K562 (cell line): ENCODE data around the gene WDR88. TPM values are rescaled to one million over a fixed set of nuclear protein-coding genes. Genes with fewer than 3 reads are reported as not detected.
A peak's percentile ranks its signal among the peaks of the same experiment; 100 is the strongest.

ENCODE experiments used
- ADNP ChIP-seq: fragments of 200-800 bp; sonication (Bioruptor generic); IDR thresholded peaks from 2 replicates; pipeline ENCODE4 v1.6.1; 2016; ENCODE audit warnings: missing genetic modification characterization, missing compliant biosample characterization
- ATF7 ChIP-seq: fragments of 450-650 bp; IDR thresholded peaks from 2 replicates; pipeline ENCODE4 v1.7.1; 2014; ENCODE audit warnings: mild to moderate bottlenecking, moderate library complexity
- CTBP1 ChIP-seq: fragments of 450-650 bp; IDR thresholded peaks from 2 replicates; pipeline ENCODE4 v1.6.1; 2016; ENCODE audit warnings: borderline replicate concordance
- MCM2 ChIP-seq: fragments of 450-650 bp; IDR thresholded peaks from 2 replicates; pipeline ENCODE4 v1.6.1; 2017; ENCODE audit warnings: low read depth, mild to moderate bottlenecking
- MTF1 ChIP-seq: fragments of 250-450 bp; sonication (Bioruptor Pico); IDR thresholded peaks from 2 replicates; pipeline ENCODE4 v1.9.0; 2021; ENCODE audit warnings: moderate library complexity, mild to moderate bottlenecking, inconsistent platforms, borderline replicate concordance
- PHF21A ChIP-seq: fragments of 450-650 bp; IDR thresholded peaks from 2 replicates; pipeline ENCODE4 v1.6.1; 2017; ENCODE audit warnings: low read depth, borderline replicate concordance
- PHF8 ChIP-seq: fragments of 200-600 bp; sonication (generic); IDR thresholded peaks from 2 replicates; pipeline ENCODE4 v1.6.1; 2012; ENCODE audit warnings: mixed run types, mild to moderate bottlenecking, inconsistent platforms, low read length, moderate library complexity, borderline replicate concordance
- RBM25 ChIP-seq: fragments of 200-400 bp; formaldehyde crosslinking; IDR thresholded peaks from 2 replicates; pipeline ENCODE4 v1.6.1; 2018; ENCODE audit warnings: low read length, low read depth, moderate library complexity; ENCODE audit not compliant: severe bottlenecking
- RCOR1 ChIP-seq, 2 experiments: IDR thresholded peaks; 2 replicates each; pipeline ENCODE4 v1.6.1; 2012; ENCODE audit warnings: low read depth in 2 of 2, low read length in 2 of 2, borderline replicate concordance in 1 of 2, improper control_type of control experiment in 1 of 2
- SREBF2 ChIP-seq: sonication (generic); formaldehyde crosslinking; IDR thresholded peaks from 2 replicates; pipeline ENCODE4 v1.4.0; 2020; ENCODE audit warnings: mild to moderate bottlenecking, missing genetic modification reagents
- ZNF184 ChIP-seq: sonication (generic); formaldehyde crosslinking; IDR thresholded peaks from 2 replicates; pipeline ENCODE4 v1.5.0; 2020; ENCODE audit warnings: missing genetic modification reagents
- ZNF655 ChIP-seq: fragments of 250-450 bp; sonication (Bioruptor Pico); IDR thresholded peaks from 2 replicates; pipeline ENCODE4 v1.5.0; 2021
- ZNF695 ChIP-seq: fragments of 450-650 bp; formaldehyde crosslinking; IDR thresholded peaks from 2 replicates; pipeline ENCODE4 v1.4.0; 2020; ENCODE audit warnings: mild to moderate bottlenecking, moderate library complexity
- polyA plus RNA-seq, 8 experiments: library from polyadenylated mRNA; depleted of rRNA in 4 of 8; stranded (reverse) in 5 of 8; unstranded in 3 of 8; fragments of >200 nt; fragmentation: Nextera tagmentation in 2 of 8; fragmentation: Illumina TruSeq in 1 of 8; extraction: Ambion mirVana in 2 of 8; extraction: Trizol in 1 of 8; gene quantifications; 2 replicates each; pipeline versions ENCODE4 v1.2.1 to v1.2.3, GENCODE V29; 2011 to 2014; ENCODE audit warnings: inconsistent platforms in 1 of 8, missing spikeins in 1 of 8
- total RNA-seq, 7 experiments: library from RNA; depleted of rRNA in 6 of 7; stranded (reverse); fragments of >200 nt in 6 of 7; fragmentation: Illumina TruSeq in 2 of 7; extraction: Trizol in 2 of 7; gene quantifications; 2 replicates each; pipeline versions ENCODE4 v1.2.1 to v1.2.3, GENCODE V29; 2011 to 2021; ENCODE audit warnings: low replicate concordance in 1 of 7
- TF ChIP-seq, protein P1 (sequence below): fragments of 450-650 bp; formaldehyde crosslinking; IDR thresholded peaks from 2 replicates; pipeline ENCODE4 v1.4.0; 2020; ENCODE audit warnings: mild to moderate bottlenecking, mixed read lengths
- TF ChIP-seq, protein P2 (sequence below): fragments of 250-450 bp; sonication (Bioruptor Pico); IDR thresholded peaks from 2 replicates; pipeline ENCODE4 v1.8.0; 2022; ENCODE audit warnings: moderate library complexity, mild to moderate bottlenecking, inconsistent platforms

WDR88 gene
- total and polyA plus RNA-seq, 9 of the 15 experiments (the other 6 are each of a cell fraction or from before 2014, with no cell fraction given), result 0.03 to 0.04 TPM; not detected in 7

DNA sequence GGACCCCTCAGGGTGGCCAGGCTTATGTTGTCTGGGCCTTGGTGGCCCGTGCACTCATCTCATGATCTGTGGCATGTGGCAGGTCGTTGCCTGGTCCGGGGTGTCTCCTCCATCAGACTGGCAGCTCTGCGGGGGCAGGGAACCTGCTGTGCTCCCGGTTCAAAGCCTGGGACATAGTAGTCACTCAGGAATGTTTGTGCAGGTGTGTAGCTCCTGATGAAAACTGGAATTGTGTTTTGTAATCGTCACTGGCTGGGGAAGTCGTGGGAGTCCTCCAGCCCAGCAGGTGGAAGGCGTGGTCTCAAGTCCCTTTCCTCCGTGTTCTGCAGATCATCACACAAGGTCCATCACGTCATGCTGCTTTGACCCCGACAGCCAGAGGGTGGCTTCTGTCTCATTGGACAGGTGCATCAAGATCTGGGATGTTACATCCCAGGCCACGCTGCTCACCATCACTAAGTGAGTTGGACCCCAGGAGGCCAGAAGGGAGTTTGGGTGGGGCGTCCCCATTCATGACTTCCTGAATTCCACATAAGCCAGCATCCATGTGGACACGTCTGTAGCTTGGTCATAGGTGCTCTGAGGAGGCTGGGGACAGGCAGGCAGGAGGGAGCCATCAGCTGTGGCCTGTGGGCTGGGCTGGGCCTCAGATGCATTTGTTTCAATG is 19.1 kb downstream of the WDR88 start (continued):
- TF ChIP-seq, protein P1, sequence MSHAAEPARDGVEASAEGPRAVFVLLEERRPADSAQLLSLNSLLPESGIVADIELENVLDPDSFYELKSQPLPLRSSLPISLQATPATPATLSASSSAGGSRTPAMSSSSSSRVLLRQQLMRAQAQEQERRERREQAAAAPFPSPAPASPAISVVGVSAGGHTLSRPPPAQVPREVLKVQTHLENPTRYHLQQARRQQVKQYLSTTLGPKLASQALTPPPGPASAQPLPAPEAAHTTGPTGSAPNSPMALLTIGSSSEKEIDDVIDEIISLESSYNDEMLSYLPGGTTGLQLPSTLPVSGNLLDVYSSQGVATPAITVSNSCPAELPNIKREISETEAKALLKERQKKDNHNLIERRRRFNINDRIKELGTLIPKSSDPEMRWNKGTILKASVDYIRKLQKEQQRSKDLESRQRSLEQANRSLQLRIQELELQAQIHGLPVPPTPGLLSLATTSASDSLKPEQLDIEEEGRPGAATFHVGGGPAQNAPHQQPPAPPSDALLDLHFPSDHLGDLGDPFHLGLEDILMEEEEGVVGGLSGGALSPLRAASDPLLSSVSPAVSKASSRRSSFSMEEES, result no peak
- TF ChIP-seq ZNF695 (CRISPR knock-in tag), result no peak
- no peak for TF ChIP-seq ZNF655
- no peak for TF ChIP-seq MCM2
- 0 out of 4 replicates have a peak, but pooled peaks of 1 of the 2 experiments have one; percentile 11 for TF ChIP-seq RCOR1 (IDR thresholded peaks at IDR 0.05; ENCODE audit: borderline replicate concordance in 1 of 2, low read depth in 2 of 2, low read length in 2 of 2)
- TF ChIP-seq ZNF184 (CRISPR knock-in tag), result no peak
- TF ChIP-seq, protein P2, sequence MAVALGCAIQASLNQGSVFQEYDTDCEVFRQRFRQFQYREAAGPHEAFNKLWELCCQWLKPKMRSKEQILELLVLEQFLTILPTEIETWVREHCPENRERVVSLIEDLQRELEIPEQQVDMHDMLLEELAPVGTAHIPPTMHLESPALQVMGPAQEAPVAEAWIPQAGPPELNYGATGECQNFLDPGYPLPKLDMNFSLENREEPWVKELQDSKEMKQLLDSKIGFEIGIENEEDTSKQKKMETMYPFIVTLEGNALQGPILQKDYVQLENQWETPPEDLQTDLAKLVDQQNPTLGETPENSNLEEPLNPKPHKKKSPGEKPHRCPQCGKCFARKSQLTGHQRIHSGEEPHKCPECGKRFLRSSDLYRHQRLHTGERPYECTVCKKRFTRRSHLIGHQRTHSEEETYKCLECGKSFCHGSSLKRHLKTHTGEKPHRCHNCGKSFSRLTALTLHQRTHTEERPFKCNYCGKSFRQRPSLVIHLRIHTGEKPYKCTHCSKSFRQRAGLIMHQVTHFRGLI (CRISPR knock-in tag), result no peak
- TF ChIP-seq MTF1, result no peak
- TF ChIP-seq PHF8, result no peak
- peak; percentile 53; the same call in 1 of the 2 replicates for TF ChIP-seq CTBP1
- no peak for TF ChIP-seq ADNP (tag)
- peak; percentile 24; the same call in 1 of the 2 replicates for TF ChIP-seq ATF7
- TF ChIP-seq PHF21A, result no peak
- no peak for TF ChIP-seq RBM25
- no peak for TF ChIP-seq SREBF2 (CRISPR knock-in tag)
- TF ChIP-seq, all 486 proteins: peak for 3
